IPS-18a (cell line): ENCODE measurements around the gene TAF4.
"Not testable (repeated sequence)": the region's sequence is repeated elsewhere in the genome, so short reads cannot be mapped to it uniquely, and the experiment has no call there.

ENCODE experiments used
- H3K27ac ChIP-seq: one replicate; pipeline ENCODE4 v1.5.1; 2013; ENCODE audit warnings: low read length
- H3K27me3 ChIP-seq: one replicate; pipeline ENCODE4 v1.6.1; 2013; ENCODE audit warnings: mild to moderate bottlenecking, low read length; ENCODE audit not compliant: control insufficient read depth, insufficient read depth
- H3K36me3 ChIP-seq: one replicate; pipeline ENCODE4 v1.6.1; 2013; ENCODE audit warnings: low read depth, low read length; ENCODE audit not compliant: control insufficient read depth
- H3K4me1 ChIP-seq: one replicate; pipeline ENCODE4 v1.6.1; 2013; ENCODE audit warnings: low read depth, low read length; ENCODE audit not compliant: control insufficient read depth
- H3K4me3 ChIP-seq: one replicate; pipeline ENCODE4 v1.5.1; 2013; ENCODE audit warnings: low read length
- H3K9ac ChIP-seq: one replicate; pipeline ENCODE4 v1.6.1; 2013; ENCODE audit warnings: mild to moderate bottlenecking, low read length, moderate library complexity
- H3K9me3 ChIP-seq: one replicate; pipeline ENCODE4 v1.6.1; 2013; ENCODE audit warnings: low read depth, low read length; ENCODE audit not compliant: control insufficient read depth

TAF4 gene

GRCh38 chr20:62061851-62062423, 3.7 kb downstream of the TAF4 start:
- Histone ChIP-seq H3K27ac (no peak overlapping the region), H3K9me3 (no peaks in the 10 kb centered on the region), H3K4me3 (no peak overlapping the region), H3K36me3 (peaks cover 7% of the 10 kb centered on the region), H3K4me1 (peaks cover 11% of the 10 kb centered on the region), H3K9ac (no peak overlapping the region), H3K27me3 (no peaks in the 10 kb centered on the region)

GRCh38 chr20:62060631-62061541, 4.8 kb downstream of the TAF4 start:
- Histone ChIP-seq H3K4me3 (no peak overlapping the region), H3K27ac (no peak overlapping the region), H3K9ac (no peak overlapping the region), H3K27me3 (no peaks in the 10 kb centered on the region), H3K36me3 (peaks cover 7% of the 10 kb centered on the region), H3K4me1 (peaks cover 7% of the 10 kb centered on the region), H3K9me3 (no peaks in the 10 kb centered on the region)

DNA sequence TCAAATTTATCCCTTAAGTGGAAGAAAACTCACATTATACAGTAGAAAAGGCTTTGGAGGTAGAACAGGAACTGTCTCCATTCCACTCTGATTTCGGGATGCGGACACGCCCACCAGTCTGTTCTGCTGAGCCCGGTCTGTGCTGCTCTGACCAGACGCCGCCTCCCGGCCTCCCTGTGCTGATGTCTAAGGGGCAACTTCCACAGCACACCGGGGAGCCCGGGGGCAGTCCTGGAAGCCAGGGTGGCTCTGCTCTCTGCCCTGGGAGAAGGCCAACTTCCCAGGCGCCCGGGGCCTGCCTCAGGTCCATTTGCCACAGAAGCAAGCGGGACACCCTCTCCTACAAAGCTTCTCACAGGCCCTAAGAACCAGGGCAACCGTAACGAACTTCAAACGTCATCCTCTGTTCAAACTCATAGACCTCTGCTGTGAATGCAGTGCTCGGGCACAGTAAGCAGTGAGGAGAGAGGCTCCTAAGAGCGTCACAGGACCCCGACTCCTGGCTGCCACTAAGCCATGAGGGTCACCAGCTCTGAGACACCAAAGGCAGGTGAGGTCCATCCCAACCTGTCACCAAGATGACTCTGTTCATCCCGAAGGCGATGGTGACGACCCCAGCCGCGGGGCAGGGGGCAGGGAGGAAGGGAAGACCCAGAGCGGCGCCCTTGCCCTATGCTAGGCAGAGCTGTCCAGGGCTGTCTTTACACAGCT, 5.6 kb downstream of the TAF4 start:
- Histone ChIP-seq H3K27ac (no peak overlapping the region), H3K9me3 (no peaks in the 10 kb centered on the region), H3K27me3 (no peaks in the 10 kb centered on the region), H3K36me3 (peaks cover 11% of the 10 kb centered on the region), H3K9ac (no peak overlapping the region), H3K4me3 (no peak overlapping the region), H3K4me1 (peaks cover 7% of the 10 kb centered on the region)

DNA sequence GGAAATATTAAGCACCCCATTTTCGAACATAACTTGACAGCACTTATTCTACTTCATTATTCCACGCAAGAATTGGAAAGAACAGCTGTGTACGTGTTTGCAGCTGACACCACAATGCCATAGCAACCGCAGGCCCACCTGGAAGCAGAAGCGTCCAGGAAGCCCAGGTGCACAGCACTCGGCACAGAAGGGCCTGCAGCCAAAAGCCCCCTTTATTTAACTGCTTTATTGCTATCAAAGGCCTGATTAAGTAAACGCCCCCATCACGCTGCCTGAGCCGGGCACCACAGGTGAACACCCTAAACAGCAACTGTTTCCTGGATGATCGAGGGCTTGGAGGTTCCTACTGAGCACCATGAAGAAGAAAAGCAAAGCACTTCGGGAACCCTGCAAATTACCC, 6.3 kb downstream of the TAF4 start:
- Histone ChIP-seq H3K36me3 (peaks cover 11% of the 10 kb centered on the region), H3K27ac (no peak overlapping the region), H3K4me1 (peaks cover 7% of the 10 kb centered on the region), H3K4me3 (no peak overlapping the region), H3K9ac (no peak overlapping the region), H3K27me3 (no peaks in the 10 kb centered on the region), H3K9me3 (no peaks in the 10 kb centered on the region)

DNA sequence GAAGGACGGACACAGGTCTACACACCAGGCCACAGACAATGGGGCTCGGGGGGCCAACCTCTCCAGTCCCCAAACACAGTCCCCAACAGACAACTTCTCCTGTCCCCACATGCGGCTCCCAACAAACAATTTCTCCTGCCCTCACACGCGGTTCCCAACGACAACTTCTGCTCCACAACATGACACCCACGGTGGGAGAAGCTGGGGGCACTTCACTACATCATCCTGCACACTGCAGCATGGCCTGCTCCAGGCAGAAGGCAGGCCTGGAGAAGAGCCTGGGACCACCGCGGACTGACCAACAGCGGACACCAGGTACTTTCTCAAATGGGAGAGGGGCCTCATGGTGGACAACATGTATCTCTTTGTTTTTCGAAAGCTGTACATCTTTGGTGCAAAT, 6.7 kb downstream of the TAF4 start:
- Histone ChIP-seq H3K9me3 (no peaks in the 10 kb centered on the region), H3K27me3 (no peaks in the 10 kb centered on the region), H3K4me3 (no peak overlapping the region), H3K27ac (no peak overlapping the region), H3K36me3 (peaks cover 11% of the 10 kb centered on the region), H3K9ac (no peak overlapping the region), H3K4me1 (peaks cover 5% of the 10 kb centered on the region)

GRCh38 chr20:62056975-62057374, 8.7 kb downstream of the TAF4 start:
- H3K27me3 ChIP-seq = no peaks in the 10 kb centered on the region
- peaks cover 3% of the 10 kb centered on the region for H3K36me3 ChIP-seq
- no peaks in the 10 kb centered on the region for H3K4me1 ChIP-seq
- no peaks in the 10 kb centered on the region for H3K9me3 ChIP-seq
- H3K4me3 ChIP-seq = no peak overlapping the region
- H3K9ac ChIP-seq = no peak overlapping the region
- H3K27ac ChIP-seq = no peak overlapping the region

GRCh38 chr20:62056377-62056776, 9.3 kb downstream of the TAF4 start:
- Histone ChIP-seq H3K4me1 (no peaks in the 10 kb centered on the region), H3K27me3 (no peaks in the 10 kb centered on the region), H3K4me3 (no peak overlapping the region), H3K9ac (no peak overlapping the region), H3K27ac (no peak overlapping the region), H3K36me3 (peaks cover 3% of the 10 kb centered on the region), H3K9me3 (no peaks in the 10 kb centered on the region)

GRCh38 chr20:62055862-62056115, 9.9 kb downstream of the TAF4 start:
- not testable (repeated sequence) for H3K36me3 ChIP-seq, H3K9ac ChIP-seq, H3K27ac ChIP-seq, H3K4me1 ChIP-seq, H3K4me3 ChIP-seq, H3K27me3 ChIP-seq, H3K9me3 ChIP-seq

- peaks cover 3% of the 10 kb centered on the region for H3K36me3 ChIP-seq
- H3K27me3 ChIP-seq = no peaks in the 10 kb centered on the region
- H3K4me1 ChIP-seq = no peaks in the 10 kb centered on the region
- H3K9me3 ChIP-seq = no peaks in the 10 kb centered on the region
- H3K4me3 ChIP-seq = no peak overlapping the region
- H3K9ac ChIP-seq = no peak overlapping the region
- no peak overlapping the region for H3K27ac ChIP-seq
These were observed 10.4 kb downstream of the TAF4 start for GRCh38 chr20:62055106-62055861.

DNA sequence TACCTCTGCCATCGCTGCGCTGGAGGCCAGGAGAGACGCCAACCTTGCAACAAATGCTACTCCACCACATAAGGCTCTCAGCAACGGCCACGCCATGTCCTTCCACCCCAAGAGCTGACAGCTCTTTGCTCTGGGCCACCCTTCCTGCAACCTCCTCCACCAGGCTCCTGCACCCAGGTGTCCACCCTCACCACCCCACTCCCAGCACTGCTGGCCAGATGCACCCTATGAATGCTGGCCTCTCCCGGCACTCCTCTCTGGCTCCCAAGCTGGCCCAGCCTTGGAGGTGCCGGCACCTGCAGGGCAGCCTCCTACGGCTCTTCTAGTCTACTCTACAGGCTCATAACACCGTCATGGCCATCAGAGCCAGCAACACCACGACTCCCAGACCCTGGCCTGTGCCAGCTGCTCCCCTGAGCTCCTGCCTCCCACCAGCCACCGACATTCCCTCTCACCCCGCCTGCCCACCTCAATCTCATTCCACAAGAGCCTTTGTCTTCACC, 11.2 kb downstream of the TAF4 start:
- no peaks in the 10 kb centered on the region for H3K9me3 ChIP-seq
- peaks cover 3% of the 10 kb centered on the region for H3K36me3 ChIP-seq
- no peak overlapping the region for H3K27ac ChIP-seq
- no peaks in the 10 kb centered on the region for H3K27me3 ChIP-seq
- H3K4me1 ChIP-seq = no peaks in the 10 kb centered on the region
- H3K9ac ChIP-seq = no peak overlapping the region
- H3K4me3 ChIP-seq = no peak overlapping the region

- no peaks in the 10 kb centered on the region for H3K4me1 ChIP-seq
- no peak overlapping the region for H3K4me3 ChIP-seq
- no peak overlapping the region for H3K9ac ChIP-seq
- H3K9me3 ChIP-seq = no peaks in the 10 kb centered on the region
- no peaks in the 10 kb centered on the region for H3K27me3 ChIP-seq
- H3K27ac ChIP-seq = no peak overlapping the region
- peaks cover 3% of the 10 kb centered on the region for H3K36me3 ChIP-seq
These were observed 12.1 kb downstream of the TAF4 start for GRCh38 chr20:62053465-62054196.
